GM03348 (cell line): ENCODE measurements around the gene FLOT2.
"Not testable (repeated sequence)": the region's sequence is repeated elsewhere in the genome, so short reads cannot be mapped to it uniquely, and the experiment has no call there.

ENCODE experiments used
- DNase-seq: peaks from one replicate; pipeline ENCODE4 v3.0.0; 2012; ENCODE audit warnings: low spot score

The FLOT2 gene

DNA sequence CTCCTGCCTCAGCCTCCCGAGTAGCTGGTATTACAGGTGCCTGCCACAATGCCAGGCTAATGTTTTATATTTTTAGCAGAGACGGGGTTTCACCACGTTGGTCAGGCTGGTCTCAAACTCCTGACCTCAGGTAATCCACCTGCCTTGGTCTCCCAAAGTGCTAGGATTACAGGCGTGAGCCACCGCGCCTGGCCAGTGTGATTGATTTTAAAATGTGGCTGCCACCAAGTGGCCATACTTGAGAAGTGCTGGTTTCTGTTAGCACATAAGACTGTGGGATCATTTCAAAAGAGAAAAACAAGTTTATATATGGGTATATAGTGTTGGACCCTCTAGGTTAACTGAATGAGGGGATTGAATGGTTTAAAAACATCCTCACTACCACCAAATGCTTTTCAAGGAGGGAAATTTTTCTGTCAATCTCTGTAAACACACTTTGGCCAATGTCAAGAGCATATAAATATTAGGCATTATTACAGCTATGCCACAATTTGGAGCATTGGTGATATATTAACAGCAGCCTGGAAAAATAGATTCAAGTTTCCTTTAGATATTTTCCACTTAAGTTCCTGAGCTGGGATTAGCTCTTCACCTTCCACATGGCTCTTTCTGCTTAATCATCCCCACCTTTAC, 18.9 kb upstream of the FLOT2 start:
- peak; percentile 53 for DNase-seq

DNA sequence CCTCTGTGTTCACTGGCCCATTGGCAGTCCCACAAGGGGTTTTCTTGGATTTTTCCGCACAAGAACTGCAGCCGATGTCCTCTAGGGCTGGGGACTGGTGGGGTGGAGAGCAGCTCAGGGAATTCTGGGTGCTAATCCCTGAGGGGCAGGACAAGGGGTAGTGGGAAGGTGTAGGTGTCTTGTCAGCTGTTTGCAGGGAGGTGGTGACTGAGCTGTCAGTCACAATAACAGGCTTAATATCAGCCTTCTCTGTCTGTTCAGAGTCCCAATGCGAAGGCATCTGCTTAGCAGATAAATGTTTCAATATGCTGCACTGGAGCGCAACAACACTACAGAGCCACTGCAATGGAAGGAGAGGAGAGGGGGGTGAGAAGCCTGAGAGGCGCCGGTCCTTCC, 15.4 kb upstream of the FLOT2 start:
- DNase-seq: no peak

GRCh38 chr17:28912281-28912937, 14.9 kb upstream of the FLOT2 start:
- no peak for DNase-seq

GRCh38 chr17:28911411-28912045, 14.0 kb upstream of the FLOT2 start:
- no peak for DNase-seq

DNA sequence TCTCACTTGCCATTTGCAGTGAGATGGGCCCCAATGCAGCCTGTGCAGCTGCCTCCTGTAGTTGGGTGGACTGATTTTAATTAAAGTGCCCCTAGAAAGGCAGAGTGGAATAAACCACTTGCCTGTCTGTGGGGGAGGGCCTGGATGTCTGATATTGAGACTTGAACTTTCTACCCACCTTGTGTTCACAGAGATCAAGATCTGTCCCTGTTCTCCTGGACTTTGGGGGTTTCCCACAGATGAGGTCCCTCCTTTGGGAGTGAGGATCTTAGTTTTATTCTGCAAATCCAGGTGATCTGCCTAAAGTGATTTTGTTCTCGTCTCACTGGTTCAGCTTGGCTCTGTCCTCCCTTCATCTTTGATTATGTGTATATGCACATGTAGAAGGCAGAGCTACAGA, 13.0 kb upstream of the FLOT2 start:
- DNase-seq: no peak

DNA sequence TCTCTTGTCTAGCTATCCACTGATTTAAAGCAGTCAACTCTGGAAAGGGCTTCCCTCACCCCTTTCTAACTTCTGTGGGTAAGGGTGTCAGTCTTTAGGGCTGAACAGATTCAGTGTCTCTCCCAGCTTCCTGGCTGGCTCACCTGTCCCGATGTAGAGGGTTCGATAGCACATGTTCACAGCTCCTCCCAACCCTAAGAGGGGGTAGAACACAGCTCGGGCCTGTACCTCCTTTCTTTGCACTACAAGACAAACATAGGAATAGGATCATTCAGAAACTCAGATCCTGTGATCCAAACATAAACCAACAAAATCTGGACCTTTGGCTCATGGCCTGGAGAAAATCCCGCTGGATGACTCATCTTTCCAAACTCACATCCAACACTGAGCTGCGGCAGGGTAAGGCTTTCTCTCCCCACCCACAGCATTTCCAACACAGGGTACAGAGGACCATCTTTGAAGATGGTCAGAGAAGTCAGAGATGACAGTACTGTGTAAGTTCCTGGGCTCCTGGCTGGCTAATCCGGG, 11.2 kb upstream of the FLOT2 start:
- DNase-seq: peak; percentile 80

DNA sequence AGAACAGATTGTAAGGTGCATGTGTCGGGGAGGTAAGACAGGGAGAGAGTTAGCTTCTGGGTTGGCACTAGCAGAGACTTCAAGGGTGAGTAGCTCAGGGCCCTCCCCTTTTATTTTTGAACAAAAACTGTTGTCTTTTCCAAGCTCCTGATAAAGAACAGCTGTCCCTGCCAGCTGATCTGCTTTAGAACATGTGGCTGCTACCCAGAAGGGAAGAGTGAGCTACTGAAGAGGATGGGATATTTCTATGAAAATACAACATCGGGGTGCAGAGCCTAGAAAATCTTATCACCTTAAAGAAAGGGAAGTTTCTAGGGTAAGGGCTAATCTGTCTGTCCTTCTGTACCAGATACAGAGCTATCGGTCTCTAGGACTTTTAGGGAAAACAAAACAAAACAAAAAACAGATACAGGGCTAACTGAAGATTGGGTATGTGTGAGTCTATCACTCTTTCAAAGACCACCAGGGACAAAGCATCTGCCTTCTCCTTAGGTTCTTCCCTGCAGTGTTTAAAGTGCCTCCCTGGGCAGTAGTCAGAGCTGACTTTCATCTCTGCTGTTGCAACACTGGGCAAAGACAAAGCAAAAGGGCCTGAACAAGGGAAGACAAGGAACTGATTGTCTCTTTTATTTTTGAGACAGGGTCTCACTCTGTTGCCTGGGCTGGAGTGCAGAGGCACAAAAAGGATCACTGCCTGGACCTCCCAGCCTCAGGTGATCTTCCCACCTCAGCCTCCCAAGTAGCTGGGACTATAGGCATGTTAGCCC, 10.4 kb upstream of the FLOT2 start:
- DNase-seq: no peak

- no peak for DNase-seq
These were observed 9.3 kb upstream of the FLOT2 start for GRCh38 chr17:28906706-28907438.

- no peak for DNase-seq
These were observed 8.7 kb upstream of the FLOT2 start for GRCh38 chr17:28906276-28906675.

GRCh38 chr17:28904800-28905199, 7.3 kb upstream of the FLOT2 start:
- no peak for DNase-seq

- not testable (repeated sequence) for DNase-seq
These were observed 6.0 kb upstream of the FLOT2 start for GRCh38 chr17:28903546-28903841.

DNA sequence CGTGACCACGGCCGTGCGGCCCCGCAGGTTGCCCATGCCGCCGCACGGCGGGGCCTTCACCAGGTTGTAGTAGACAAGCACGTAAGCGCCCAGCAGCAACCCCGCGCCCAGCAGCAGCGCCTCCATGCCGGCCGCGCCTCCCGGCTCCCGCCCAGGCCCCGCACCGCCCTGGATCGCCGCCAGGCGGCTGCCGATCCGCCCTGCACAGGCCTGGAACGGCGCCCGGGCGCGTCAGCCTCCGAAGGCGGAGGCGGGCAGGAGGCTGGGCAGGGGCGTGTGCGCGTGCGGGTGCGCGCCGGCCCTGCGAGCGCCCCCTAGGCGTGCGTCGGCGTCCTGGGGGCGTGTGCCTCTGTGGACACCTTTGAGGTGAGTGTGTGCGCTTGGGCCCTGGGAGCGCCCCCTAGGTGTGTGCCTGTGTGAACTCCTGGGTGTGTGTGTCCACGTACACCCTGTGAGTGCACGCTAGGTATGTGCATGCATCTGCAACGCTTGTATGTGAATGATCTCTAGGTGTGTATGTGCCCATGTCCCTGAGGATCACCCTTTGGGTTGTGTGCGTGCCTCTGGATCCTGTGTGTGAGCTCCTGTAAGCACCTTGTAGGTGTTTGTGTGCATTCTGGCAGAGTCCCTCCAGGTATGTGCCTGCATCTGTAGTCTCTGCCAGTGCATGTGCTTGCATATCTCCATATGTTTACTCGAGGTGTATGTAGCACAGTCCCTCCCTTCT, 5.4 kb upstream of the FLOT2 start, which contains the start of gene DHRS13:
Gene DHRS13 (minus strand): TSS at position 261 of the 727 bp plus-strand sequence. CDS start 135 bp downstream, at position 126.
- peak; percentile 95 for DNase-seq

DNA sequence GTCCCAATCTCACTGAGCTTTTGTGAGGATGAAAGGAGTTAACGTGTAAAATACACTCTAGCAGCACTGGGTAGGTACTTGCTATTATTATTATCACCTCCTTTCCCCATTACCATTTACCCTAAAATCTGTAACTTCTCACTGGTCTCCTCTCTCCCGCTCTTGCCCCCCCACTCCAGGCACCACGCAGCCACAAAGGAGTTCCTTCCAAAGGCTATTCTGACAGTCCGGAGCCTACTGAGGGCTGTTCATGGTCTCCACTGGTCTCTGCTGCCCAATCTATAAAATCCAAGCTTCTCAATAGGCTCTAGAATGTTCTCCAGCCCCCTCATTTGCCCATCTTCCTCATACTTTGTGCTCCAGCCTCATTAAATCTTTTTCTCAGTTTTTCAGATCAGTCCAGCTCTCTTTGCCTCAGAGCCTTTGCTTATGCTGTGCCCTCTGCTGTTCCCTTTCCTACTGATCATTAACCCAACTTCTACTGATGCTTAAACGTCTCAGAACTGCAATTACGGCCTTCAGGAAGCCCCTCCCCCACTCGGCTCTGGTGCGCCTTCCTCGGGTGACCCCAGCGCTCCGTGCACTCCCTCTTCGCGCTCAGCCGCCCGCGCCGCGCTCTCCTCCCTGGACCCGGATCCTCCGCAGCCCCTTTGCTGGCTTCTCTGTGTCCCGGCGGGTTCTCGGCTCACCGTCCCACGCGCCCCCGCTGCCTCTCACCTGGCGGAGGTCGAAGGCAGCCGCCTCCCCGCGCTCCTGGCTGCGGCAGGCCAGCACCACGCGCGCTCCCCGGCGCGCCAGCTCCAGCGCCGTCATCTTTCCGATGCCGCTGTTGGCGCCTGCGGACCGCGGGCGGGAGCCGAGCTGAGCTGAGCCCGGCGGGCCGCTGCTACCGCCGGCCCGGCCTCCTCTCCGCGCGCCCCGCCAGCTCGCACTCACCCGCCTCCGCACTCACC, 4.6 kb upstream of the FLOT2 start:
- DNase-seq: peak; percentile 74

DNA sequence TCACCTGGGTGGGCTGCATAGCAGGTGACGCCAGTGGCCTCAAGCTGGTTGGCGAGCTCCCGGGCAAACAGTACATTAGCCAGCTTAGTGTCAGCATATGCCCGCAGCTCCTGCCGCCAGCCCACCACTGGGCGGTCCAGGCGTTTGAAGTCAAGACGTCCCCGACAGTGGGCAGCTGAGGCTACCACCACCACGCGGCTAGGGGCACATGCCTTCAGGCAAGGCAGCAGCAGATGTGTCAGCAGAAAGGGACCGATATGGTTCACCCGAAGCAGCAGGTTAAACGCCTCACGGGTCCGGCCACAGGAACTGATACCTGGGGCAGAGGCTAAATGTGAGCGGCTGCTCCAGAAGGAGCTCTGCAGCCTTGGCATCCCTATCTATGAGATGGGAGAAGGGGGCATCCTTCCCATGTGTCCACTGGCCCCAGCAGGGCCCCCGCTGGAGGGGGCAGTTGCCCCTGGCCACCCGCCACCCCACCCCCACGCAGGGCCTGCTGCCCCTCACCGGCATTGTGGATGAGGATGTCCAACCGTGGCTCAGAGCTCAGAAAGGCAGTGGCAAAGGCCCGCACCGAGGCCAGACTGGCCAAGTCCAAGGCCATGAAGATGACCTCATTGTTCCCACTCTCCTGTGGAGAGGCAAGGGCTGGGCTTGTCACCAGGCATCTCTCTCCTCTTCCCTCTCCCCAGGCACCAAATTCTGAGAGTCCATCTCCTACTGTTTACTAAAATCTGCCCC, 3.6 kb upstream of the FLOT2 start:
- DNase-seq: no peak

- DNase-seq: no peak
These were observed 1.8 kb upstream of the FLOT2 start for GRCh38 chr17:28899212-28899815.

- DNase-seq: no peak
These were observed 1.0 kb upstream of the FLOT2 start for GRCh38 chr17:28898527-28898955.

DNA sequence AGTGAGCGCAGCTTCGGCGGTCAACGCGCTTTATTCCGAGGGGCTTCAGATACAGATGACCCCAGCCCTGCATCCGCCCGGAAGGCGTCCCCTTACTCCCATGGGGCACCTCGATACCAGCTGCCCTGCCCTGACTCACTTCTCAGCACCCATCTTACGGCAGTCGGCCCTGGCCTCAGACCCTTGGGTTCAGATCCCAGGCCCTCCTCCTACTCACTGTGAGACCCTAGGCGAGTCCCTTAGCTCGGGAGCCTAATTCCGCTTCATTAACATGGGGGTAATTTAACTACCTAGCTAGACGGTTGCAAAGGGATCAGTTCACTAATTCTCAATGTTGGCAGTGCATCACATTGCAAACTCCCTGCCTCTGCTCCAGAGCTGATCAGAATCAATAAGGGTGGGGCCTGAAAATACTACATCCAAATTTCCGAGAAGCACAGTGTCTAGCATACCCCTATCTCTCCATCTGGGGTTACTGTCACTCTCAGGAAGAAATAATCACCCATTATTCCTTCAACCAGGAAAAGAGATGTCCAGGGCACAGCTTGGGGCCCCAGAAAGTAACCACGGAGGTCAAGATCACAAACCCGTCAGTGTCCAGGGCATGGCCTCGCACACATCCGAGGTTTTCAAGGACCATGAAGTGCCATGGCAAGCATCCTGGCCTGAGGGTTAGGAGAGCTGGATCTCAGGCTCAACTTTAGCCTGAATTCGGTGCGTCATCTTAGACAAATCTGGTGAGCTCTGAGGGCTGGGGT, 415 bp upstream of the FLOT2 start:
- no peak for DNase-seq

- DNase-seq: no peak
These were observed 1.0 kb downstream of the FLOT2 start for GRCh38 chr17:28896491-28896883.
